Measurements from ENCODE around the gene POLD2. TPM values are rescaled to one million over a fixed set of nuclear protein-coding genes. Genes with fewer than 3 reads are reported as not detected.

The POLD2 gene
- total and polyA plus RNA-seq, 2 of the 8 experiments (the other 6 are each of a cell fraction or from before 2014, with no cell fraction given), result 148 to 214 TPM

GRCh38 chr7:44093102-44093641 is 30.2 kb downstream of the POLD2 start (continued):
- TF ChIP-seq, protein P1, sequence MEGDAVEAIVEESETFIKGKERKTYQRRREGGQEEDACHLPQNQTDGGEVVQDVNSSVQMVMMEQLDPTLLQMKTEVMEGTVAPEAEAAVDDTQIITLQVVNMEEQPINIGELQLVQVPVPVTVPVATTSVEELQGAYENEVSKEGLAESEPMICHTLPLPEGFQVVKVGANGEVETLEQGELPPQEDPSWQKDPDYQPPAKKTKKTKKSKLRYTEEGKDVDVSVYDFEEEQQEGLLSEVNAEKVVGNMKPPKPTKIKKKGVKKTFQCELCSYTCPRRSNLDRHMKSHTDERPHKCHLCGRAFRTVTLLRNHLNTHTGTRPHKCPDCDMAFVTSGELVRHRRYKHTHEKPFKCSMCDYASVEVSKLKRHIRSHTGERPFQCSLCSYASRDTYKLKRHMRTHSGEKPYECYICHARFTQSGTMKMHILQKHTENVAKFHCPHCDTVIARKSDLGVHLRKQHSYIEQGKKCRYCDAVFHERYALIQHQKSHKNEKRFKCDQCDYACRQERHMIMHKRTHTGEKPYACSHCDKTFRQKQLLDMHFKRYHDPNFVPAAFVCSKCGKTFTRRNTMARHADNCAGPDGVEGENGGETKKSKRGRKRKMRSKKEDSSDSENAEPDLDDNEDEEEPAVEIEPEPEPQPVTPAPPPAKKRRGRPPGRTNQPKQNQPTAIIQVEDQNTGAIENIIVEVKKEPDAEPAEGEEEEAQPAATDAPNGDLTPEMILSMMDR (IDR thresholded peaks at IDR 0.05; ENCODE audit: control extremely low read depth in 1 of 3, insufficient read depth in 1 of 3, low read depth in 1 of 3, low read length in 3 of 3), result no peak
- no peak for TF ChIP-seq MAFK (IDR thresholded peaks at IDR 0.05; ENCODE audit: low read depth, low read length)
- no peak for TF ChIP-seq BCL11A (IDR thresholded peaks at IDR 0.05; ENCODE audit: low read depth in 2 of 2, low read length in 2 of 2)
- no peak for TF ChIP-seq GABPA (IDR thresholded peaks at IDR 0.05; ENCODE audit: borderline replicate concordance, insufficient read depth, low read length)
- no peak for TF ChIP-seq TAF1 (IDR thresholded peaks at IDR 0.05; ENCODE audit: low read depth, low read length)
- TF ChIP-seq RFX5 (IDR thresholded peaks at IDR 0.05; ENCODE audit: borderline replicate concordance, low read depth, low read length), result no peak
- TF ChIP-seq SIRT6 (IDR thresholded peaks at IDR 0.05; ENCODE audit: low read length), result no peak

Data from H1 (cell line).